Raji (cell line): Measurements from ENCODE around the gene RCBTB2.

Experiments used
- POLR2A ChIP-seq: IDR thresholded peaks from 2 replicates; pipeline ENCODE4 v1.6.1; 2011; ENCODE audit warnings: low read depth, low read length, control low read depth; ENCODE audit not compliant: insufficient read depth

RCBTB2 gene

DNA sequence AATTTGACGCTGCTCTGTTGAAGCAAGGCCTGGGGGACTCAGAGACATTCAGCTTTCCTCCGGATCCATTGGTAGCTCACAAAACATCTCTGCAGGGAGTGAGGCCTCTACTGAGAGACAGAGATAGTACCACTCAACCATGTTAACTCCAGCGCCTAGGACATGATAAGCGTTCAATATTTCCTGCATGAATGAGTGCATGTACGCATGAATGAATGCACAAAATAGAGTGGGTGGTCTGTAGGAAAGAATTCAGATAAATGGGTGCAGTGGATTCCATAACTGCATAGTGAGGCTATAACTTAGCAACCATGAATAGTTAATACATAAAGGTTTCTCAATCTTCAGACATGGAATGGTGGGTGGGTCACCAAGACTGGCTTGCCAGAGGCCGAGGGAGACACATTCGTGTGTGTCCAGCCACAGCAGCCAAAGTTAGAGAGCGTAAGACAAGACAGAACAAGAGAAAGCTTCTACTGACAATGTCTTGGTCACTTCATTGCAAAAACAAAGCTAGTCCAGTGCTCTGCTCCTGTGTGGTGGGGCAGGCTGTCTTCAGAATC is 36.3 kb upstream of the RCBTB2 start:
- no peak for TF ChIP-seq POLR2A

GRCh38 chr13:48568370-48569103 is 35.7 kb upstream of the RCBTB2 start:
- TF ChIP-seq POLR2A = no peak

DNA sequence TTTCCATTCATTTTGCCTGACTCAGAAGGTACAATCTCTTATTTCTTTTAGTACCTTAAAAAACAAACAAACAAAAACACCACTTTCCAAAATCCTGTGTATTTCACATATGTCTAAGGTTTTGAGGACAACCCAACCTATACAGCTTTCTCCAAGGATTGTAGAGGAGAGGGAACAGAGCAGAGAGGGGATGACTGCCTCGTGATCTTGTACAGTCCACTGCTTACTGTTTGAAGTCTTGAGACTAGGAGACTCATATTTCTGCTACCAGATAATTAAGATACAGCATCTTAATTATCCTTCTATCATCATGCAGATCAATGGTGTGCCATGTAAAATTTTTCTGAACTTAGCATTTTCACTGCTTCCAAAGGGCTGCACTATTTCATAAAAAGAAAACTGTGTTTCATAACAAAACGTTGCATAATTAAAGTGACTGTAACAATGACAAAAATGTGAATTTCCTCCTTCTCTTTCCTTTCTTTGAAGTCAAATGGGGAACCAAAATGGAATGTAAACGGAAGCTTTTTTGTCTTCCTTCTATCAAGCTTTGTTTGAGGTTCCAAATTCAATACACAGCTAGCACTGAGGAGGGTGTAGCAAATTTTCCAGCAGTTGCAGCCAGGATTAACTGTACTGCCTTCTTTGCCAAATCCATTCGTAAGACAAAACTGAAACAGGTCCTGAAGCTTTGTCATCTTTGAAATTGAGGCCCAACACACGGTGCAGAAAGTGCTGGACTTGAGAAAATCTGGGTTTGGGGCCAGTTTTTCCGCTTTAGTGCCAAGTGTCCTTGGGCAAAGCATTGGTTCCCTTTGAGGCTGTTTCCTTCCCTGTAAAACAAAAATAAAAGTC is 34.9 kb upstream of the RCBTB2 start:
- TF ChIP-seq POLR2A = no peak

- TF ChIP-seq POLR2A = no peak
Measured at GRCh38 chr13:48564056-48564455, 31.2 kb upstream of the RCBTB2 start.

GRCh38 chr13:48563626-48564025 is 30.7 kb upstream of the RCBTB2 start:
- no peak for TF ChIP-seq POLR2A

GRCh38 chr13:48562296-48563066 is 29.6 kb upstream of the RCBTB2 start:
- TF ChIP-seq POLR2A = no peak

GRCh38 chr13:48561466-48562235 is 28.8 kb upstream of the RCBTB2 start:
- TF ChIP-seq POLR2A = no peak

- no peak for TF ChIP-seq POLR2A
Measured at GRCh38 chr13:48560657-48561337, 27.9 kb upstream of the RCBTB2 start.

GRCh38 chr13:48559638-48560320 is 26.9 kb upstream of the RCBTB2 start:
- TF ChIP-seq POLR2A = no peak

GRCh38 chr13:48556817-48557216 is 23.9 kb upstream of the RCBTB2 start:
- TF ChIP-seq POLR2A = no peak

DNA sequence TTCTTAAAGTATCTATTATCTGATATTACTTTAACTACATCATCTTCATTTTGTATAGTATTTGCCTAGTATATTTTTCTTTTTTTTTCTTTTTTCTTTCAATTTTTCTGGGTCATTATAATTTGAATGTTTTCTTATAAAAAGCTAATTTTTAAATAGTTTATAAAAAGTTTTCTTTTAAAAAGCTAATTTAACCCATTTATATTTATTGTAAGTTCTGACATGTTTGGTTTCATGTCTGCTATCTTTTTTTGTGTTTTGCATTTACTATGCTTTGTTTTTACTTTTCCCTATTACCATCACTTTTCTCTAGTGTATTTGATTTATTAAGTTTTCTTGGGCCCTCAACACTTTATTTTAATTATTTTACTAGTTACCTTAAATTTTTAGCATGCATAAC is 22.6 kb upstream of the RCBTB2 start:
- no peak for TF ChIP-seq POLR2A

GRCh38 chr13:48551329-48551728 is 18.4 kb upstream of the RCBTB2 start:
- no peak for TF ChIP-seq POLR2A

GRCh38 chr13:48549658-48550057 is 16.8 kb upstream of the RCBTB2 start:
- TF ChIP-seq POLR2A = no peak

DNA sequence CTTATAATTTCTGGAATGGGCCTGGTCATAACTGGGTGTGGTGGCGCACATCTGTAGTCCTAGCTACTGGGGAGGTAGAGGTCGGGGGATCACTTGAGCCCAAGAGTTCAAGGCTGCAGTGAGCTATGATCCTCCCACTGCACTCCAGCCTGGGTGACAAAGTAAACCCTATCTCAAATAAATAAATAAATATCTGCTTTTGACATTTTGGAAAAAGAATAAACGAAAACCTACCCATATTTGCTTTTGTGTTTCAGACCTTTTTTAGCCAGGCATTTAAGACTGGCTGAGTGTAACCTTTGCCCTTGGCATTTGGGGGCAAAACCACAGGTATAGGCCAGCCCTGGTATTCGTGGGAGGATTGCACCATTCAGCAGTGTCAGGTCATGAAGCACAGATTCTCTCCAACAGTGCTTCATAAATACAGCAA is 14.8 kb upstream of the RCBTB2 start:
- TF ChIP-seq POLR2A = no peak

DNA sequence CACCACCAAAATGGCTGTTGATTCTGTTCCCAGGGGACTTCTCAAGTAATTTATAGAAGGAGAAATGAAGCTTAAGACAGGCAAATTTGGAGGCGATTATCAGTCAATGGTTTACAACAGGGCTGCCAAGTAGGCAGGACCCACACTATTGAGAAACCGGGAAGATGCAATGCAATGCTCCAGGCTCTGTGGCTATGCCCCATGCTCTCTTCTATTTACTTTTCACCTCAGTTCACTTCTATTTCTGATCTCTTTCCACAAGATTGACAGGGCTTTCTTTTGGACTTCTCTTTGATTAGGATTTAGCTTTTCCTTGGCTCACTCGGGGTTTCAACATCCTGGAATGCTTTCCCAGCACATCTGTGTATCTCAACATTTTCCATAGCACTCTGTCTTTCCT is 12.7 kb upstream of the RCBTB2 start:
- TF ChIP-seq POLR2A = no peak
